HFFc6 (cell line): ENCODE measurements around the gene TSGA10. TPM values are rescaled to one million over a fixed set of nuclear protein-coding genes. Genes with fewer than 3 reads are reported as not detected.
"Not testable (repeated sequence)": the region's sequence is repeated elsewhere in the genome, so short reads cannot be mapped to it uniquely, and the experiment has no call there.

Experiments used
- DNase-seq: peaks from one replicate; pipeline ENCODE4 v3.0.0-alpha.2; 2018
- H3K27ac Mint-ChIP-seq: 2 replicates; pipeline ENCODE4 v1.8.0; 2020; ENCODE audit warnings: mild to moderate bottlenecking, mixed read lengths
- H3K27me3 Mint-ChIP-seq: 2 replicates; pipeline ENCODE4 v1.8.0; 2021; ENCODE audit warnings: mild to moderate bottlenecking, moderate library complexity, mixed read lengths; ENCODE audit not compliant: insufficient read depth
- H3K36me3 Mint-ChIP-seq: 2 replicates; pipeline ENCODE4 v1.8.0; 2021; ENCODE audit warnings: low read depth, mixed read lengths
- H3K4me1 Mint-ChIP-seq: 2 replicates; pipeline ENCODE4 v1.8.0; 2020; ENCODE audit warnings: low read depth, mixed read lengths
- H3K4me3 Mint-ChIP-seq: 2 replicates; pipeline ENCODE4 v1.8.0; 2020; ENCODE audit warnings: mild to moderate bottlenecking, moderate library complexity, mixed read lengths
- H3K9me3 Mint-ChIP-seq: 2 replicates; pipeline ENCODE4 v1.8.0; 2020; ENCODE audit warnings: mild to moderate bottlenecking, mixed read lengths
- total RNA-seq, 6 experiments: library from RNA; stranded (reverse); fragmentation: NEBNext Ultra II Directional; extraction: Animal tissue kit (Norgen Biotek cat#: 25700); gene quantifications; 2 replicates in 1 of 6; 3 replicates in 5 of 6; pipeline ENCODE4 v1.2.3, GENCODE V29; 2021
- TF ChIP-seq, protein P1 (sequence below): fragments of 200-600 bp; sonication (generic); IDR thresholded peaks from 2 replicates; pipeline ENCODE4 v1.5.0; 2021; ENCODE audit warnings: antibody characterized with exemption, mild to moderate bottlenecking

TSGA10 gene
- total RNA-seq, 6 experiments from 2014 or later: 0.83 to 2.0 (median 1.3) TPM

- Mint-ChIP-seq H3K9me3 (no peaks in the 10 kb centered on the region), H3K4me3 (peak within 1 kb of the TSS; percentile 93), H3K4me1 (peaks cover 9% of the 10 kb centered on the region; the same call in 1 of the 2 replicates), H3K27ac (peak within 1 kb of the TSS; percentile 32), H3K27me3 (peaks cover 11% of the 10 kb centered on the region), H3K36me3 (no peaks in the 10 kb centered on the region)
- TF ChIP-seq, protein P1, sequence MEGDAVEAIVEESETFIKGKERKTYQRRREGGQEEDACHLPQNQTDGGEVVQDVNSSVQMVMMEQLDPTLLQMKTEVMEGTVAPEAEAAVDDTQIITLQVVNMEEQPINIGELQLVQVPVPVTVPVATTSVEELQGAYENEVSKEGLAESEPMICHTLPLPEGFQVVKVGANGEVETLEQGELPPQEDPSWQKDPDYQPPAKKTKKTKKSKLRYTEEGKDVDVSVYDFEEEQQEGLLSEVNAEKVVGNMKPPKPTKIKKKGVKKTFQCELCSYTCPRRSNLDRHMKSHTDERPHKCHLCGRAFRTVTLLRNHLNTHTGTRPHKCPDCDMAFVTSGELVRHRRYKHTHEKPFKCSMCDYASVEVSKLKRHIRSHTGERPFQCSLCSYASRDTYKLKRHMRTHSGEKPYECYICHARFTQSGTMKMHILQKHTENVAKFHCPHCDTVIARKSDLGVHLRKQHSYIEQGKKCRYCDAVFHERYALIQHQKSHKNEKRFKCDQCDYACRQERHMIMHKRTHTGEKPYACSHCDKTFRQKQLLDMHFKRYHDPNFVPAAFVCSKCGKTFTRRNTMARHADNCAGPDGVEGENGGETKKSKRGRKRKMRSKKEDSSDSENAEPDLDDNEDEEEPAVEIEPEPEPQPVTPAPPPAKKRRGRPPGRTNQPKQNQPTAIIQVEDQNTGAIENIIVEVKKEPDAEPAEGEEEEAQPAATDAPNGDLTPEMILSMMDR: no peak
- peak; percentile 58 for DNase-seq
Observed at GRCh38 chr2:99141110-99142108, 13.3 kb downstream of the TSGA10 start, which contains the start of gene C2orf15. C2orf15 (plus strand) TSS chr2:99141707; CDS start chr2:99150559, 8,852 bp downstream.

DNA sequence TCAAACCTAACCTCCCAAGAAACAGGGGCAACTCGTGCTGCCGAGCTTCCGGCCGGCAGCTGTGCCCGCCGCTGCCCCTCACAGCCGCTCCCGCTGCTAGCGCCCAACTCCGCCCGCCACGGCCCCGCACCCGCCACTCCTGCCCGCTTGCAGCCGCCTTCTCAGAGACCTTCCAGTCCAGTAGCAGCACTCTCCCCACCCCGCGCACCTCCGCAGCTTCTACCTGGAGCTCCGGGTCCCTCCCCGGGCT, 14.0 kb downstream of the TSGA10 start:
- H3K4me1 Mint-ChIP-seq: peaks cover 9% of the 10 kb centered on the region; the same call in 1 of the 2 replicates
- H3K9me3 Mint-ChIP-seq: no peaks in the 10 kb centered on the region
- peak overlapping the region; percentile 93 for H3K4me3 Mint-ChIP-seq
- TF ChIP-seq, protein P1: no peak
- no peak for DNase-seq
- peaks cover 9% of the 10 kb centered on the region for H3K27me3 Mint-ChIP-seq
- no peaks in the 10 kb centered on the region for H3K36me3 Mint-ChIP-seq
- peak overlapping the region; percentile 31; the same call in 1 of the 2 replicates for H3K27ac Mint-ChIP-seq

DNA sequence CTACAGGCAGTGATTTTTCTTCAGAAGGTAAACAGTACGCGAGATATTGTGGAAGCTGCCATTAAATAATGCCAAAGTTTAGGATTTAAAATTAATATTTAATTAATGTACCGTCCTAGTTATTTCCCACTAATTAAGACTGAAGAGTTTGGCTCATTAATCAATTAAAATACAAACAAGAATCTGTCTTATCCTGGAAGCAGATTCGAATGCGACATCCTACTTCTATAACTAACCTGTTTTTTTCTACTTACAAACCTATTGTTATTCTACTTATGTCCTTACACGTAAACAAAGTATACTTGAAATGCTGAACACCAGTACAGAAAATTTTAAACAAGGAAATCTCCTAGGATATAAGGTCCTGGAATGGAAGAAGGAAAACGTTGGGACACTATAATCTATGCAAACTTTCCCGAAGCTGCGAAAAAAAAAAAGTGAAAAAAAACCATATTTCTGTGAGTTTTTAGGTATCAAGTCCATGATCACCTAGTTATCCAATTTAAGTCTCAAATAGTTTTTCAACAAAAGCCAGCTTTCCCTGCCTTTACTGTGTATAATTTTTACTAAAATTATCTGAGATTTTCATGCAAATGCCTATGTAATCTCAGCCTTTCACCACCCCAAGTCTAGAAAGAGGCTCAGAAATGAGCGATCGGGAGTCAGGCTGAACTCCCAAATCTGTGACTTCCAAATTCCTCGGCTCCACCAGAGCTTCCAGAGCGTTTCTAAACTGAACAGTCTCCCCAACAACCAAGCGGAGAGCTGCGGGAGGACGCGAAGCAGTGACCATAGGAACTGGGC, 14.5 kb downstream of the TSGA10 start:
- Mint-ChIP-seq H3K4me3 (peak overlapping the region; percentile 93), H3K27me3 (peaks cover 7% of the 10 kb centered on the region), H3K27ac (peak overlapping the region; percentile 31; the same call in 1 of the 2 replicates), H3K36me3 (no peaks in the 10 kb centered on the region), H3K9me3 (no peaks in the 10 kb centered on the region), H3K4me1 (peaks cover 9% of the 10 kb centered on the region; the same call in 1 of the 2 replicates)
- no peak for DNase-seq
- TF ChIP-seq, protein P1: no peak

- Mint-ChIP-seq H3K27ac (no peak overlapping the region), H3K4me1 (peaks cover 9% of the 10 kb centered on the region; the same call in 1 of the 2 replicates), H3K9me3 (no peaks in the 10 kb centered on the region), H3K27me3 (peaks cover 7% of the 10 kb centered on the region), H3K4me3 (no peak overlapping the region), H3K36me3 (no peaks in the 10 kb centered on the region)
- TF ChIP-seq, protein P1: no peak
- no peak for DNase-seq
Observed at GRCh38 chr2:99139003-99139402, 15.7 kb downstream of the TSGA10 start.

DNA sequence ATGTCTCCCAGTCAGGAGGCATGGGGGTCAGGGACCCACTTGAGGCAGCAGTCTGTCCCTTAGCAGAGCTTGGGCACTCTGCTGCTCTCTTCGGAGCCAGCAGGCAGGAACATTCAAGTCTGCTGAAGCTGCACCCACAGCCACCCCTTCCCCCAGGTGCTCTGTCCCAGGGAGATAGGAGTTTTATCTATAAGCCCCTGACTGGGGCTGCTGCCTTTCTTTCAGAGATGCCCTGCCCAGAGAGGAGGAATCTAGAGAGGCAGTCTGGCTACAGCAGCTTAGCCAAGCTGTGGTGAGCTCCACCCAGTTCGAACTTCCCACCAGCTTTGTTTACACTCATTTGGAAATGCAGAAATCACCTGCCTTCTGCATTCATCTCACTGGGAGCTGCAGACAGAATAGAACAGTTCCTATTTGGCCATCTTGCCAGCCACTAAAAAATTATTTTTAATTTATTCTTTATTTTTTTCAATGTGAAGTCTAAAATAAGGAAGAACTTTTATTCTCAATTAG, 19.6 kb downstream of the TSGA10 start:
- not testable (repeated sequence) for H3K4me3 Mint-ChIP-seq, H3K27ac Mint-ChIP-seq, H3K36me3 Mint-ChIP-seq, DNase-seq, H3K4me1 Mint-ChIP-seq
- Mint-ChIP-seq H3K27me3 (peaks cover 12% of the 10 kb centered on the region), H3K9me3 (peaks cover 23% of the 10 kb centered on the region)
